ENCODE measurements around the gene ARL8B. TPM values are rescaled to one million over a fixed set of nuclear protein-coding genes. Genes with fewer than 3 reads are reported as not detected.

ARL8B gene
- total RNA-seq, 1 experiment from 2014 or later = 54.0 TPM

GRCh38 chr3:5149306-5149880 lies 27.3 kb downstream of the ARL8B start:
- no peak overlapping the region for H3K4me3 ChIP-seq (ENCODE audit: low read depth, low read length, poor library complexity, severe bottlenecking)
- H3K36me3 ChIP-seq (ENCODE audit: insufficient read depth, low read length, poor library complexity, severe bottlenecking) = no peaks in the 10 kb centered on the region
- no TSS peak for BruUV-seq (replicated peaks)
- no peaks in the 10 kb centered on the region for H3K4me1 ChIP-seq (ENCODE audit: insufficient read depth, low read length, poor library complexity, severe bottlenecking)
- no peaks in the 10 kb centered on the region for H3K27me3 ChIP-seq (replicated peaks; ENCODE audit: insufficient read depth, low read depth, low read length, poor library complexity)
- no peak overlapping the region for H3K27ac ChIP-seq (ENCODE audit: low read depth, low read length, poor library complexity, severe bottlenecking)
- intact Hi-C loops (cut with micrococcal nuclease; ENCODE audit: unreplicated experiment) = no loop called here
- H3K9me3 ChIP-seq (ENCODE audit: low read depth, low read length, poor library complexity, severe bottlenecking) = no peaks in the 10 kb centered on the region
- TF ChIP-seq, protein P1, sequence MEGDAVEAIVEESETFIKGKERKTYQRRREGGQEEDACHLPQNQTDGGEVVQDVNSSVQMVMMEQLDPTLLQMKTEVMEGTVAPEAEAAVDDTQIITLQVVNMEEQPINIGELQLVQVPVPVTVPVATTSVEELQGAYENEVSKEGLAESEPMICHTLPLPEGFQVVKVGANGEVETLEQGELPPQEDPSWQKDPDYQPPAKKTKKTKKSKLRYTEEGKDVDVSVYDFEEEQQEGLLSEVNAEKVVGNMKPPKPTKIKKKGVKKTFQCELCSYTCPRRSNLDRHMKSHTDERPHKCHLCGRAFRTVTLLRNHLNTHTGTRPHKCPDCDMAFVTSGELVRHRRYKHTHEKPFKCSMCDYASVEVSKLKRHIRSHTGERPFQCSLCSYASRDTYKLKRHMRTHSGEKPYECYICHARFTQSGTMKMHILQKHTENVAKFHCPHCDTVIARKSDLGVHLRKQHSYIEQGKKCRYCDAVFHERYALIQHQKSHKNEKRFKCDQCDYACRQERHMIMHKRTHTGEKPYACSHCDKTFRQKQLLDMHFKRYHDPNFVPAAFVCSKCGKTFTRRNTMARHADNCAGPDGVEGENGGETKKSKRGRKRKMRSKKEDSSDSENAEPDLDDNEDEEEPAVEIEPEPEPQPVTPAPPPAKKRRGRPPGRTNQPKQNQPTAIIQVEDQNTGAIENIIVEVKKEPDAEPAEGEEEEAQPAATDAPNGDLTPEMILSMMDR (conservative IDR thresholded peaks at IDR 0.05; ENCODE audit: low read depth, low read length) = no peak
- no peak for TF ChIP-seq EZH2 (IDR thresholded peaks at IDR 0.05; ENCODE audit: borderline replicate concordance, low read depth, low read length, poor library complexity, severe bottlenecking)
- CTCF ChIA-PET = no interaction called here
- POLR2A ChIA-PET (ENCODE audit: low non-redundant PET) = no interaction called here
- no peak for DNase-seq (ENCODE audit: low spot score)

GRCh38 chr3:5151586-5151985 lies 29.5 kb downstream of the ARL8B start:
- H3K27me3 ChIP-seq (replicated peaks; ENCODE audit: insufficient read depth, low read depth, low read length, poor library complexity) = no peaks in the 10 kb centered on the region
- no peak overlapping the region for H3K4me3 ChIP-seq (ENCODE audit: low read depth, low read length, poor library complexity, severe bottlenecking)
- DNase-seq (ENCODE audit: low spot score) = no peak
- no peaks in the 10 kb centered on the region for H3K4me1 ChIP-seq (ENCODE audit: insufficient read depth, low read length, poor library complexity, severe bottlenecking)
- ChIA-PET POLR2A (ENCODE audit: low non-redundant PET) (no interaction called here), CTCF (no interaction called here)
- H3K27ac ChIP-seq (ENCODE audit: low read depth, low read length, poor library complexity, severe bottlenecking) = no peak overlapping the region
- no TSS peak for BruUV-seq (replicated peaks)
- no peaks in the 10 kb centered on the region for H3K36me3 ChIP-seq (ENCODE audit: insufficient read depth, low read length, poor library complexity, severe bottlenecking)
- TF ChIP-seq, protein P1 (conservative IDR thresholded peaks at IDR 0.05; ENCODE audit: low read depth, low read length) = no peak
- no peak for TF ChIP-seq EZH2 (IDR thresholded peaks at IDR 0.05; ENCODE audit: borderline replicate concordance, low read depth, low read length, poor library complexity, severe bottlenecking)
- H3K9me3 ChIP-seq (ENCODE audit: low read depth, low read length, poor library complexity, severe bottlenecking) = no peaks in the 10 kb centered on the region
- intact Hi-C loops (cut with micrococcal nuclease; ENCODE audit: unreplicated experiment) = no loop called here

DNA sequence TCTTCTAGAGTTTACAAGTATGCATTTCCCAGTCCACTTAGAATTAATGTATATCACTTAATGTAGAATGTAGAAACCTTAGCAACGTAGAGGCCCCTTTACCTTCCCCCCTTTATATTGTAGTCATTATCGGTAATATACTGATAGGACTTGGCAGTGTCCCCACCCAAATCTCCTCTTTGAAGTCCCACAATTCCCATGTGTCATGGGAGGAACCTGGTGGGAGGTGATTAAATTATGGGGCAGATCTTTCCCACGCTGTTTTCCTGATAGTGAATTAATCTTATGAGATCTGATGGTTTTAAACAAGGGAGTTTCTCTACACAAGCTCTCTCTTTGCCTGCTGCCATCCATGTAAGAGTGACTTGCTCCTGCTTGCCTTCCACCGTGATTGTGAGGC lies 31.0 kb downstream of the ARL8B start:
- TF ChIP-seq, protein P1 (conservative IDR thresholded peaks at IDR 0.05; ENCODE audit: low read depth, low read length) = no peak
- TF ChIP-seq EZH2 (IDR thresholded peaks at IDR 0.05; ENCODE audit: borderline replicate concordance, low read depth, low read length, poor library complexity, severe bottlenecking) = no peak
- intact Hi-C loops (cut with micrococcal nuclease; ENCODE audit: unreplicated experiment) = no loop called here
- Histone ChIP-seq H3K4me1 (ENCODE audit: insufficient read depth, low read length, poor library complexity, severe bottlenecking) (no peaks in the 10 kb centered on the region), H3K27ac (ENCODE audit: low read depth, low read length, poor library complexity, severe bottlenecking) (no peak overlapping the region), H3K27me3 (replicated peaks; ENCODE audit: insufficient read depth, low read depth, low read length, poor library complexity) (no peaks in the 10 kb centered on the region), H3K36me3 (ENCODE audit: insufficient read depth, low read length, poor library complexity, severe bottlenecking) (no peaks in the 10 kb centered on the region), H3K9me3 (ENCODE audit: low read depth, low read length, poor library complexity, severe bottlenecking) (no peaks in the 10 kb centered on the region), H3K4me3 (ENCODE audit: low read depth, low read length, poor library complexity, severe bottlenecking) (no peak overlapping the region)
- POLR2A ChIA-PET (ENCODE audit: low non-redundant PET) = no interaction called here
- no TSS peak for BruUV-seq (replicated peaks)
- CTCF ChIA-PET = no interaction called here
- no peak for DNase-seq (ENCODE audit: low spot score)
